Effector memory CD4-positive, alpha-beta T cell (primary cell): ENCODE measurements around the gene NXT2.
"Not testable (repeated sequence)": the region's sequence is repeated elsewhere in the genome, so short reads cannot be mapped to it uniquely, and the experiment has no call there.

Source experiments
- DNase-seq, 3 donors: peaks; one replicate each; pipeline ENCODE4 v3.0.0-alpha.2; 2020
- H3K27ac ChIP-seq: 2 replicates; pipeline ENCODE4 v1.7.0; 2013; ENCODE audit warnings: mild to moderate bottlenecking, low read length, moderate library complexity; ENCODE audit not compliant: insufficient read depth, poor library complexity, severe bottlenecking
- H3K27me3 ChIP-seq: replicated peaks from 2 replicates; pipeline ENCODE4 v1.7.0; 2013; ENCODE audit warnings: mild to moderate bottlenecking, low read length; ENCODE audit not compliant: insufficient read depth, control insufficient read depth, poor library complexity, severe bottlenecking
- H3K36me3 ChIP-seq: 2 replicates; pipeline ENCODE4 v1.7.0; 2013; ENCODE audit warnings: mild to moderate bottlenecking, low read length, moderate library complexity; ENCODE audit not compliant: control insufficient read depth, insufficient read depth
- H3K4me1 ChIP-seq: 2 replicates; pipeline ENCODE4 v1.7.0; 2013; ENCODE audit warnings: low read length, mild to moderate bottlenecking; ENCODE audit not compliant: control insufficient read depth, insufficient read depth, poor library complexity, severe bottlenecking
- H3K4me3 ChIP-seq: 2 replicates; pipeline ENCODE4 v1.7.0; 2013; ENCODE audit warnings: low read length, low read depth, mild to moderate bottlenecking; ENCODE audit not compliant: insufficient read depth, poor library complexity, severe bottlenecking
- H3K9me3 ChIP-seq: 2 replicates; pipeline ENCODE4 v1.7.0; 2013; ENCODE audit warnings: mild to moderate bottlenecking, low read length, moderate library complexity; ENCODE audit not compliant: control insufficient read depth

NXT2 gene

GRCh38 chrX:109534933-109535332 lies 1.7 kb upstream of the NXT2 start:
- no peak overlapping the region for H3K27ac ChIP-seq
- no peaks in the 10 kb centered on the region for H3K9me3 ChIP-seq
- no peak for DNase-seq
- no peaks in the 10 kb centered on the region for H3K27me3 ChIP-seq
- no peaks in the 10 kb centered on the region for H3K36me3 ChIP-seq
- H3K4me1 ChIP-seq, result no peaks in the 10 kb centered on the region
- no peak overlapping the region for H3K4me3 ChIP-seq

- no peaks in the 10 kb centered on the region for H3K4me1 ChIP-seq
These were observed 1.1 kb upstream of the NXT2 start for GRCh38 chrX:109535578-109535977.

GRCh38 chrX:109537324-109537665 lies 651 bp downstream of the NXT2 start:
- Histone ChIP-seq H3K27me3 (no peaks in the 10 kb centered on the region), H3K4me3 (peak overlapping the region; percentile 61), H3K4me1 (no peaks in the 10 kb centered on the region), H3K36me3 (no peaks in the 10 kb centered on the region), H3K27ac (peak overlapping the region; percentile 86), H3K9me3 (no peaks in the 10 kb centered on the region)
- DNase-seq, result no peak

More at GRCh38 chrX:109535578-109535977, 1.1 kb upstream of the NXT2 start:
- Histone ChIP-seq H3K36me3 (no peaks in the 10 kb centered on the region), H3K27me3 (no peaks in the 10 kb centered on the region), H3K9me3 (no peaks in the 10 kb centered on the region), H3K27ac (no peak overlapping the region), H3K4me3 (no peak overlapping the region)
- no peak for DNase-seq

- H3K27ac ChIP-seq, H3K9me3 ChIP-seq, DNase-seq, H3K4me3 ChIP-seq, H3K36me3 ChIP-seq, H3K4me1 ChIP-seq, H3K27me3 ChIP-seq: not testable (repeated sequence)
These were observed 2.4 kb downstream of the NXT2 start for GRCh38 chrX:109539007-109539406.

GRCh38 chrX:109553862-109554261 lies 17.2 kb downstream of the NXT2 start:
- no peak overlapping the region for H3K4me3 ChIP-seq
- H3K27me3 ChIP-seq, result no peaks in the 10 kb centered on the region
- no peaks in the 10 kb centered on the region for H3K9me3 ChIP-seq
- no peaks in the 10 kb centered on the region for H3K36me3 ChIP-seq
- DNase-seq, result no peak
- no peak overlapping the region for H3K27ac ChIP-seq
- no peaks in the 10 kb centered on the region for H3K4me1 ChIP-seq

GRCh38 chrX:109576083-109576482 lies 39.4 kb downstream of the NXT2 start:
- H3K27ac ChIP-seq, H3K4me3 ChIP-seq, H3K36me3 ChIP-seq, H3K9me3 ChIP-seq, DNase-seq, H3K4me1 ChIP-seq, H3K27me3 ChIP-seq: not testable (repeated sequence)

GRCh38 chrX:109577055-109577454 lies 40.4 kb downstream of the NXT2 start:
- Histone ChIP-seq H3K36me3 (no peaks in the 10 kb centered on the region), H3K27me3 (no peaks in the 10 kb centered on the region), H3K4me3 (no peak overlapping the region), H3K4me1 (no peaks in the 10 kb centered on the region), H3K27ac (no peak overlapping the region), H3K9me3 (no peaks in the 10 kb centered on the region)
- no peak for DNase-seq

GRCh38 chrX:109578916-109579315 lies 42.3 kb downstream of the NXT2 start:
- H3K9me3 ChIP-seq, result no peaks in the 10 kb centered on the region
- H3K4me3 ChIP-seq, result no peak overlapping the region
- no peak overlapping the region for H3K27ac ChIP-seq
- H3K36me3 ChIP-seq, result no peaks in the 10 kb centered on the region
- H3K27me3 ChIP-seq, result peaks cover 3% of the 10 kb centered on the region
- no peaks in the 10 kb centered on the region for H3K4me1 ChIP-seq
- DNase-seq, result no peak

GRCh38 chrX:109585488-109585887 lies 48.8 kb downstream of the NXT2 start:
- H3K27me3 ChIP-seq, result peaks cover 3% of the 10 kb centered on the region
- no peak for DNase-seq

GRCh38 chrX:109590176-109590575 lies 53.5 kb downstream of the NXT2 start:
- no peaks in the 10 kb centered on the region for H3K4me1 ChIP-seq
- H3K36me3 ChIP-seq, result no peaks in the 10 kb centered on the region
- no peaks in the 10 kb centered on the region for H3K27me3 ChIP-seq
- no peak overlapping the region for H3K27ac ChIP-seq
- DNase-seq, result no peak
- H3K4me3 ChIP-seq, result no peak overlapping the region
- H3K9me3 ChIP-seq, result no peaks in the 10 kb centered on the region

More at GRCh38 chrX:109585488-109585887, 48.8 kb downstream of the NXT2 start:
- Histone ChIP-seq H3K4me1 (no peaks in the 10 kb centered on the region), H3K9me3 (no peaks in the 10 kb centered on the region), H3K36me3 (no peaks in the 10 kb centered on the region), H3K4me3 (no peak overlapping the region), H3K27ac (no peak overlapping the region)
